ENCODE measurements around the gene GPR137C.

The GPR137C gene

DNA sequence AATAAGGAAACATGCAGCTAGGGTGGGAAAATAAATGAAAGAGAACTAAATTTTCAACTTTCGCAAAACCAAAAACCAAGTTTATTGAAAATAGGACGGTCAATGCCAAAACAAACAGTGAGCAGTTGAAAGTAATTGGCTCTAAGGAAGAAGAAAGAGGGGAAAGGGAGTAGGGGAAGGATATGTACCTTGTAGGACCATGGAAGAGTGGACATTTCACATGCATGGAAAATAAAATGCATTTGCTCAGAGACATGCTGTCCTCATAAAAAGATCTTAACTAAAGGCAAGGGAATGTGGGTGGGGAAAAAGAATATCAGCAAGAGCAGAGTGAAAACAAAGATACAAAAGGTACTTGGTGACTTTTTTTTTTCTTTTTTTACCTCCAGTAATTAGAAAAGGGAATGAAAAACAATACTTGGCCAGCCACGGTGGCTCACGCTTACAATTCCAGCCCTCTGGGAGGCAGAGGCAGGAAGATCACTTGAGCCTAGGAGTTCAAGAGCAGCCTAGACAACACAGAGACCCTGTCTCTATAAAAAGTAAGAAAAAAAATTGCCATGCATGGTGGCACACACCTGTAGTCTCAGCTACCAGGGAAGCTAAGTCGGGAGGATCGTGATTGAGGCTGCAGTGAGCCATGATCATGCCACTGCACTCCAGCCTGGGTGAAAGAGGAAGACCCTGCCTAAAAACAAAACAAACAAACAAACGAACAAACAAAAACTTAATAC, 6.9 kb upstream of the GPR137C start:
- no peak for DNase-seq (ENCODE audit: low read depth in 1 of 2, low spot score in 1 of 2)
- TF ChIP-seq GABPA (IDR thresholded peaks at IDR 0.05; ENCODE audit: low read depth): no peak
- TF ChIP-seq SPI1 (IDR thresholded peaks at IDR 0.05; ENCODE audit: borderline replicate concordance, low read depth): no peak
- TF ChIP-seq POLR2AphosphoS5 (IDR thresholded peaks at IDR 0.05; ENCODE audit: low read depth): no peak
- TF ChIP-seq, protein P1, sequence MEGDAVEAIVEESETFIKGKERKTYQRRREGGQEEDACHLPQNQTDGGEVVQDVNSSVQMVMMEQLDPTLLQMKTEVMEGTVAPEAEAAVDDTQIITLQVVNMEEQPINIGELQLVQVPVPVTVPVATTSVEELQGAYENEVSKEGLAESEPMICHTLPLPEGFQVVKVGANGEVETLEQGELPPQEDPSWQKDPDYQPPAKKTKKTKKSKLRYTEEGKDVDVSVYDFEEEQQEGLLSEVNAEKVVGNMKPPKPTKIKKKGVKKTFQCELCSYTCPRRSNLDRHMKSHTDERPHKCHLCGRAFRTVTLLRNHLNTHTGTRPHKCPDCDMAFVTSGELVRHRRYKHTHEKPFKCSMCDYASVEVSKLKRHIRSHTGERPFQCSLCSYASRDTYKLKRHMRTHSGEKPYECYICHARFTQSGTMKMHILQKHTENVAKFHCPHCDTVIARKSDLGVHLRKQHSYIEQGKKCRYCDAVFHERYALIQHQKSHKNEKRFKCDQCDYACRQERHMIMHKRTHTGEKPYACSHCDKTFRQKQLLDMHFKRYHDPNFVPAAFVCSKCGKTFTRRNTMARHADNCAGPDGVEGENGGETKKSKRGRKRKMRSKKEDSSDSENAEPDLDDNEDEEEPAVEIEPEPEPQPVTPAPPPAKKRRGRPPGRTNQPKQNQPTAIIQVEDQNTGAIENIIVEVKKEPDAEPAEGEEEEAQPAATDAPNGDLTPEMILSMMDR (IDR thresholded peaks at IDR 0.05; ENCODE audit: insufficient read depth, low read length): no peak
- TF ChIP-seq, protein P2, sequence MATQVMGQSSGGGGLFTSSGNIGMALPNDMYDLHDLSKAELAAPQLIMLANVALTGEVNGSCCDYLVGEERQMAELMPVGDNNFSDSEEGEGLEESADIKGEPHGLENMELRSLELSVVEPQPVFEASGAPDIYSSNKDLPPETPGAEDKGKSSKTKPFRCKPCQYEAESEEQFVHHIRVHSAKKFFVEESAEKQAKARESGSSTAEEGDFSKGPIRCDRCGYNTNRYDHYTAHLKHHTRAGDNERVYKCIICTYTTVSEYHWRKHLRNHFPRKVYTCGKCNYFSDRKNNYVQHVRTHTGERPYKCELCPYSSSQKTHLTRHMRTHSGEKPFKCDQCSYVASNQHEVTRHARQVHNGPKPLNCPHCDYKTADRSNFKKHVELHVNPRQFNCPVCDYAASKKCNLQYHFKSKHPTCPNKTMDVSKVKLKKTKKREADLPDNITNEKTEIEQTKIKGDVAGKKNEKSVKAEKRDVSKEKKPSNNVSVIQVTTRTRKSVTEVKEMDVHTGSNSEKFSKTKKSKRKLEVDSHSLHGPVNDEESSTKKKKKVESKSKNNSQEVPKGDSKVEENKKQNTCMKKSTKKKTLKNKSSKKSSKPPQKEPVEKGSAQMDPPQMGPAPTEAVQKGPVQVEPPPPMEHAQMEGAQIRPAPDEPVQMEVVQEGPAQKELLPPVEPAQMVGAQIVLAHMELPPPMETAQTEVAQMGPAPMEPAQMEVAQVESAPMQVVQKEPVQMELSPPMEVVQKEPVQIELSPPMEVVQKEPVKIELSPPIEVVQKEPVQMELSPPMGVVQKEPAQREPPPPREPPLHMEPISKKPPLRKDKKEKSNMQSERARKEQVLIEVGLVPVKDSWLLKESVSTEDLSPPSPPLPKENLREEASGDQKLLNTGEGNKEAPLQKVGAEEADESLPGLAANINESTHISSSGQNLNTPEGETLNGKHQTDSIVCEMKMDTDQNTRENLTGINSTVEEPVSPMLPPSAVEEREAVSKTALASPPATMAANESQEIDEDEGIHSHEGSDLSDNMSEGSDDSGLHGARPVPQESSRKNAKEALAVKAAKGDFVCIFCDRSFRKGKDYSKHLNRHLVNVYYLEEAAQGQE (IDR thresholded peaks at IDR 0.05; ENCODE audit: insufficient replicate concordance, low read depth): no peak
- Histone ChIP-seq H3K27ac (replicated peaks) (no peak overlapping the region), H3K27me3 (ENCODE audit: insufficient read depth, poor library complexity, severe bottlenecking) (no peaks in the 10 kb centered on the region), H3K4me3 (replicated peaks; ENCODE audit: insufficient read depth, low read length) (no peak overlapping the region)

DNA sequence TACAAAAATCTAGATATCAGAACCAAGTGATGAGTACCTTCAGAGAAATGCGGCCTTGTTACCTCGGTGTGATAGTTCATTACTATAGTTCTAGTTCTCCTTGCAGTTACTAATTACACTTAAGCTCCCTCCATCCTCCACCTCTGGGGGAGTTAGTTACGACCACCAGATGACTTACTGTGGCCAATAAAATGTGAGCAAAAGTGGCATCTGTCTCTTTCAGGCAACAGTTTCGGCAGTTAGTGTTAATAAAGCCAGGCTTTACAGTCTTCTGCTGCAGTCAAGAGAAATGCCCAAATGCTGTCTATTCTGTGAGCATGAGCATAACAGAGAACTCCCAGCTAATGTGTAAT, 6.3 kb upstream of the GPR137C start:
- TF ChIP-seq SPI1 (IDR thresholded peaks at IDR 0.05; ENCODE audit: borderline replicate concordance, low read depth) (no peak), POLR2AphosphoS5 (IDR thresholded peaks at IDR 0.05; ENCODE audit: low read depth) (no peak), GABPA (IDR thresholded peaks at IDR 0.05; ENCODE audit: low read depth) (no peak)
- TF ChIP-seq, protein P2 (IDR thresholded peaks at IDR 0.05; ENCODE audit: insufficient replicate concordance, low read depth): no peak
- TF ChIP-seq, protein P1 (IDR thresholded peaks at IDR 0.05; ENCODE audit: insufficient read depth, low read length): no peak
- Histone ChIP-seq H3K4me3 (replicated peaks; ENCODE audit: insufficient read depth, low read length) (no peak overlapping the region), H3K27ac (replicated peaks) (no peak overlapping the region), H3K27me3 (ENCODE audit: insufficient read depth, poor library complexity, severe bottlenecking) (no peaks in the 10 kb centered on the region)
- no peak for DNase-seq (ENCODE audit: low read depth in 1 of 2, low spot score in 1 of 2)

DNA sequence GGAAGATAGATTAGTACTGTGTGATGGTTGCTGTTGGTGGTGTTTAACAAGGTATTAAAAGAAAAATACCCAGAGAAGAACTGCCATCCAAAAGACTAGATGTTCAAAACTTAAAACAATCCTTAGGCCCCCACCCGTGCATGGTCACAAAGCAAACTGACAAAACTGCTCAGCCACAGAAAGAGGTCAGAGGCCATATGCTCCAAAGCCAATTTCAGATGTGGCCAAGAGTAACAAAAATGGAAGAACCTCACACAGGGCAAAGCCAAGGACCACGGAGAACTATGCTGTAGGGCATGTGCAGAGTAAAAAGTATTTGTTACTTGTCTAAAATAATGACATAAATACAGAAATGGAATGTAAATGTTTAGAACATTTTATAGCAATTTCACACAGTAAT, 5.6 kb upstream of the GPR137C start:
- H3K27ac ChIP-seq (replicated peaks): no peak overlapping the region

More for the DNA sequence above, 5.6 kb upstream of the GPR137C start:
- DNase-seq (ENCODE audit: low read depth in 1 of 2, low spot score in 1 of 2): no peak
- H3K27me3 ChIP-seq (ENCODE audit: insufficient read depth, poor library complexity, severe bottlenecking): no peaks in the 10 kb centered on the region
- TF ChIP-seq, protein P1 (IDR thresholded peaks at IDR 0.05; ENCODE audit: insufficient read depth, low read length): no peak
- TF ChIP-seq SPI1 (IDR thresholded peaks at IDR 0.05; ENCODE audit: borderline replicate concordance, low read depth): no peak
- TF ChIP-seq, protein P2 (IDR thresholded peaks at IDR 0.05; ENCODE audit: insufficient replicate concordance, low read depth): no peak
- H3K4me3 ChIP-seq (replicated peaks; ENCODE audit: insufficient read depth, low read length): no peak overlapping the region
